ENCODE data around the gene MCM3AP.

The MCM3AP gene

DNA sequence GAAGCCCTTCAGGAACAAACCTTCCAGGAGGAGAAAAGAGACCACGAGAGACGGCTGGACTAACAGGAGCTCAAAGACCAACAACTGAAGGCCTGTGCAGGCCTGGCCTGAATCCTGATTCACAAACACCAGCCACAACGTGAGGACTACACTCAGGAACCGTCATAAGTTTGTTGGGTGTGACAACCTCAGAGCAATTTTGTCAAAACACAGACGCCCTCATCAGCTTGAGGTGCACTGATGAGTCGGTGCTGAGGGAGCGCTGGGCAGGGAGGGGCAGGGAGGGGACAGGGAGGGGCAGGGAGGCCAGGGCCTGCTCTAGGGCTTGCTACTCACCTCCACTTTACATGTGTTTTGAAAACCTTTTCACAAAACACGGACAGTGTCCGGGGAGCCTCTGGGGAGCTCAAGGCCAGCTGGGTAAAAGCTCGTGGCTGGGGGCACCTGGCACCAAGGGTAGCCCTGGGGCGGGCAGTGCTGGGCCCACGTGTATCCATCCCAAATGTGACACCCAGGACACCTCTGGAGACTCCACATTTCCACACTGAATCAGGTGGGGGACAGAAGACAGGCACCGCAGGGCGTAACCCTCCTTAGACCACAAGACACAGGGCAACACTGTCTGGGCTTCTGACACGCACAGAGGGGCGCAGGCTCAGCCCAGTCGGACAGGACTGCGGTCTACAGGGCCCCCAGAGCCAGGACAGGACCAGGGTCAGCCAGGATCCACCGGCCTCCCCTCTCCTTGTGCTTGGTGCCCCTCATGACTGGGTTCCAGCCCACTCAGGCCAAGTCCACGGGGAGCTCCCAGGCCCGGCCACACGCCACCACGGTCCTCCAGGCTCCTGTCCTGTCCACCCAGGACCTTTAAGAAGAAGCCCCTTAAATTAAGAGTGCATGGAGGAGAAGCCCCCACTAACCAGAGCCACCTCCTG, 73.4 kb downstream of the MCM3AP start:
- peaks cover 55% of the 10 kb centered on the region for H3K36me3 ChIP-seq (ENCODE audit: control insufficient read depth, insufficient read depth, low read length)
- H3K9me3 ChIP-seq (ENCODE audit: control insufficient read depth, insufficient read depth, low read length): no peaks in the 10 kb centered on the region
- H3K4me1 ChIP-seq (ENCODE audit: control insufficient read depth, insufficient read depth, low read length): no peaks in the 10 kb centered on the region
- no peaks in the 10 kb centered on the region for H3K27me3 ChIP-seq (ENCODE audit: control insufficient read depth, insufficient read depth, low read length)
- no peak overlapping the region for H3K9ac ChIP-seq (ENCODE audit: low read depth, low read length)
- no peak overlapping the region for H3K4me3 ChIP-seq (ENCODE audit: low read depth, low read length)

DNA sequence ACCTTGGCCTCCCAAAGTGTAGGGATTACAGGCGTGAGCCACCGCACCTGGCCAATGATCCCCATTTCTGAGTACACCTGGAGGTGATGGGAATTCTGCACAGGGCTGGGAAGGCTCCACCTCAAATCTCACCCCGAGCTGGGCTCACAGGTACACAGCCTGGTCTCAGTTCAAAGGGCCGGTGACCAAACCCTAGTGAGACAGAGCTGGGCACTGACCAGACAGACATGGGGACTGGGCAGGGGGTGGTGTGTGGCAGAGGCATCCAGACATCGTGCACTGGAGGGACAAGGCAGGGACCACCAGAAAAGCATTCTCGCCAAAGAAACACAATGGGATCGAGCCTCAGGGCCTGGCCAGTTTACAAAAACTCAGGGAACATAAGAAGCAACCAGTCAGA, 74.0 kb downstream of the MCM3AP start:
- Histone ChIP-seq H3K27me3 (ENCODE audit: control insufficient read depth, insufficient read depth, low read length) (no peaks in the 10 kb centered on the region), H3K36me3 (ENCODE audit: control insufficient read depth, insufficient read depth, low read length) (peaks cover 61% of the 10 kb centered on the region), H3K9ac (ENCODE audit: low read depth, low read length) (no peak overlapping the region), H3K4me1 (ENCODE audit: control insufficient read depth, insufficient read depth, low read length) (no peaks in the 10 kb centered on the region), H3K9me3 (ENCODE audit: control insufficient read depth, insufficient read depth, low read length) (no peaks in the 10 kb centered on the region), H3K4me3 (ENCODE audit: low read depth, low read length) (no peak overlapping the region)

DNA sequence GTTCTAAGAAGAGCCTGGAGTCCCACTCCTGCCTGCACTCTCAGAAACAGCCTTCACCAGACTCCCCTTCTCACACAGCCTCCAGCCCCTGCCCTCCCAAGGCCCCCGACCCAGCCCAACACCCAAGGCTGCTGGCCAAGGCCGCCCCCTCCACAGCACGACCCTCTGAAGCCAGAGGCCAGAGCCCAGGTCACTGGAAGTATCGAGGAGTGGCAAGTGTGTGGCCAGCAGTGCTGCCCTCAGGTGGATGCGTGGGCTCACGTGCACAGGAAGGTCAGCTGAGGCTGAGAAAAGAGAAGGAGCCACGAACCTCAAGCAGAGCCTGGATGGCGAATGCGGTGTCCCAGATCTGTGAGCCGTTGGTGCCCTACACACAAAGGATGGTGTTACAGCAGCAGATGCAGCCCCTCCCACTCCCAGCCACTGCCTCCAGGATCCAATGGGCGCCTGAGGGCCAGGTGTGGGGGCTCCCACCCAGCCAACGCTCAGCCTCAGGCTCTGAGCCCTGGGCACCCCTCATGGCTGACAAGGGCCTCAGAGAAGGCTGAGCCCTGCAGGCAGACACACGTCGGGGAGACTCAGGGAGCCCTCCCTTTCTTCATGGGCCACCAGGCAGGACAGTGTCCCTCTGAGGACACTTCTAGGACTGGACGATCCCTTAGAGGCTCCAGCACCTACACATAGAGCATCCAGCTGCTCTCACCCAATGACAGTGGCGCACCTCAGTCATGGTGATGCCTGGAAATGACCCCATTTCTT, 74.9 kb downstream of the MCM3AP start:
- peaks cover 66% of the 10 kb centered on the region for H3K36me3 ChIP-seq (ENCODE audit: control insufficient read depth, insufficient read depth, low read length)
- H3K4me1 ChIP-seq (ENCODE audit: control insufficient read depth, insufficient read depth, low read length): no peaks in the 10 kb centered on the region
- H3K9ac ChIP-seq (ENCODE audit: low read depth, low read length): no peak overlapping the region
- no peaks in the 10 kb centered on the region for H3K27me3 ChIP-seq (ENCODE audit: control insufficient read depth, insufficient read depth, low read length)
- no peaks in the 10 kb centered on the region for H3K9me3 ChIP-seq (ENCODE audit: control insufficient read depth, insufficient read depth, low read length)
- H3K4me3 ChIP-seq (ENCODE audit: low read depth, low read length): no peak overlapping the region

DNA sequence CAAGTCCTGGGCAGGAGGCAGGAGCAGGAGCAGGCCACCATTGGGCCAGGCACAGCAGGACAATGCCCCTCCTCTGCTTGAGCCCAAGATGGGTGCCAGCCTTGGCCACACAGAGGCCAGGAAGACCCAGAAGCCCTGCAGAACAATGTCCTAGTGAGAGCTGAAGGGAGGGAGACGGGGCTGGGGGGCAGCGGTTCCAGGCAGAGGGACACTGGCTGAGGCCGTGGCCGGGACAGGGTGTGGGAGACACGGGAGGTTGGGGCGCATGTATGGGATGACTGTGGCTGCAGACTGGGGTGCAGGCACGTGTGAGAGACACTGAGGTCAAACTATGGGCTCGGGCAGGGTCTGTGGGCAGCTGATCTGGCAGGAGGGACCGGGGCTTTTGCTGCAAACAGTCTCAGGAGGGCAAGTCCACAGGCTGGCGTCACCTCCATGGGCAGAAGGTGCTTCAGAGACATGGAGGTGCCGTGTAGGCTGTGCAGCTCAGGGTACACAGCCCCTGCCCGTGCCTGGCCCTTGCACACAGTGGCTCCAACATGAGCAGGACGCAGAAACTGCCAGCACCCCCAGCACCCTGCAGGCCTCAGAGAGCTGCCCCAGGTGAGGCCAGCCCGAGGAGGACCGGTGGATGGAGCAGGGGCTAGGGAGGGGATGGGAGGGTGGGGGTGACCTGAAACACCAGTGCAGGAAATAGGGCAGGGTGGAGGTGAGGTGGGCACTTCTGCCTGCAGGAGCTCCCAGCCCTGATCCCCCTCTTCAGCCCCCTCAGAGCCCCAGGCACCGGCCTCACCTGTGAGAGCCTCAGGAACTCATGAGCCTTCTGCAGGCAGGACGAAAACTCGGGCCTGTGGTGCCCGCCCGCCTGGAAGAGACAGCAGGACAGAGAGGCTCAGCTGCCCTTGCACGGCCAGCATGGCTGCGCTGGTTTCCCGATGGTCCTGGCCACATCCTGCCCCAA, 76.4 kb downstream of the MCM3AP start:
- Histone ChIP-seq H3K36me3 (ENCODE audit: control insufficient read depth, insufficient read depth, low read length) (peaks cover 68% of the 10 kb centered on the region), H3K9ac (ENCODE audit: low read depth, low read length) (no peak overlapping the region), H3K4me1 (ENCODE audit: control insufficient read depth, insufficient read depth, low read length) (no peaks in the 10 kb centered on the region), H3K27me3 (ENCODE audit: control insufficient read depth, insufficient read depth, low read length) (no peaks in the 10 kb centered on the region), H3K9me3 (ENCODE audit: control insufficient read depth, insufficient read depth, low read length) (no peaks in the 10 kb centered on the region), H3K4me3 (ENCODE audit: low read depth, low read length) (no peak overlapping the region)

DNA sequence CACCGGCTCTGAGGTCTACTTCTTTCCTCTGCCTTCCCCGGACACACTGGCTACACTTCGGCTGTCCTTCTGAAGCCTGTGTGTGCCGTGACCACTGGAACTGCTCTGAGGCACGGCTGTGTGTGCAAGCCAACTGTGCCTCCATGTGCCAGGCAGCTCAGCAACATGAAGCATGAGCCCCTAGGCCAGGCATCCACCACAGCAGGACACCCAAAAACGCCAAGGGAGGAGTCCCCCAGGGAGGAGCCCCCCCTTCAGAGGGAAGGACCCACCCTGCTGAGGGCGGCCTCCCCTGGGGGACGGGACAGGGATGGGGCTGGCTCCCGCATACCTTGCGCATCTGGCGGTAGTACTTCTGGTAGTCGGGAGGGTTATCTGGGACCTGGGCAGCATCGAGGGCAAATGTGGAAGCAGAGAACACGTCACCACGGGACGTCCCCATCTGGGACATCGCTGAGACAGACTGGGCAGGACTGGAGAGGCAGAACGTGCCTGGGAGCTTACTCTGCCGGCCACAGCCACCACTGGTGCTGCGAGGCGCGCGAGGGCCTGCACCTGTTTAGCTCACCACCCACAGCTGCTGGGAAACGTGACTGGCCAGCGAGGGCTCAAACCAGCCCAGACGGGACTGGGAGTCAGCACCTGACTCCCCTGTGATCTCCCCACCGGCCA, 77.4 kb downstream of the MCM3AP start:
- no peak overlapping the region for H3K9ac ChIP-seq (ENCODE audit: low read depth, low read length)
- no peaks in the 10 kb centered on the region for H3K27me3 ChIP-seq (ENCODE audit: control insufficient read depth, insufficient read depth, low read length)

DNA sequence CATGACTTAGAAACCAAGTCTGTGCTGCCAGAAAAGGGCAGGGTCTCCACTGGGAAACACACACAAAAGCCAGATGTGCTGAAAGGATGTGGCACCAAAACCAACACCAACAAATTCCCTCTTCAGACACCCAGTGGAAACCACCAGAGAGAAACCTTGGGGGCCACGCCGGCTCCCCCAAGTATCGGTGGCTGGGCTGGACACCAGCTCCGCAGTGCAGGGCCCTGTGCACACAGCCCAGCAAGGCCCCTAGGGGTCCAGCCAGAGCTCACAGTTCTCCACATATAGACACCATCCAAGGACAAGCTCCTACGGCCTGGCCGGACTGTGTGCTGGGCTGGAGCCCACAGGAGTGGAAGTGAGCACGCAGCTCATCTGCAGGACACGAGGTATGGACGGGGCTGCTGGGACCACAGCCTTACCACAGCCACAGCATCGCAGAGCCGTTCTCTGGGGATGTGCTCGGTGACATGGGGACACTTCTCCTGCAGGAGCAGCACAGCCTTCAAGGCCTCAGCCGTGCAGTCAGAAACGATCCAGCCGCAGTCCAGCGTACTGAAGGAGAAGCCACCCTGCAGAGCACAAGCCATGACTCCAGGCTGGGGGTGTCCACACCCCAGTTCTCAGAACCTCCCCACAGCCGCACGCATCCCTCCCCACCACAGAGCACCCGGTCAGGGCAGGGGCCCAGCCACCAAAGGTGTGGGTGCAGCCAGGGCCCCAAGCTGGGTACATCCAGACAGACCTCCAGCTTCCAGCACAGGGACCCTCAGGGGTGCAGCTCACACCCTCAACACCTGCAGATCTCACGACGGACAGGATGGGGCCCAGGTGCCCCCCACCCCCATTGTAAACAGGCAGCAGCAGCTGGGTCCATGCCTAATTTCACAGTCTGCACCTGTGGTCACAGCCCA, 78.1 kb downstream of the MCM3AP start:
- Histone ChIP-seq H3K9ac (ENCODE audit: low read depth, low read length) (no peak overlapping the region), H3K4me1 (ENCODE audit: control insufficient read depth, insufficient read depth, low read length) (no peaks in the 10 kb centered on the region), H3K36me3 (ENCODE audit: control insufficient read depth, insufficient read depth, low read length) (peaks cover 57% of the 10 kb centered on the region), H3K27me3 (ENCODE audit: control insufficient read depth, insufficient read depth, low read length) (no peaks in the 10 kb centered on the region), H3K9me3 (ENCODE audit: control insufficient read depth, insufficient read depth, low read length) (no peaks in the 10 kb centered on the region), H3K4me3 (ENCODE audit: low read depth, low read length) (no peak overlapping the region)

More for the DNA sequence above, 77.4 kb downstream of the MCM3AP start:
- no peak overlapping the region for H3K4me3 ChIP-seq (ENCODE audit: low read depth, low read length)
- no peaks in the 10 kb centered on the region for H3K4me1 ChIP-seq (ENCODE audit: control insufficient read depth, insufficient read depth, low read length)
- no peaks in the 10 kb centered on the region for H3K9me3 ChIP-seq (ENCODE audit: control insufficient read depth, insufficient read depth, low read length)
- peaks cover 59% of the 10 kb centered on the region for H3K36me3 ChIP-seq (ENCODE audit: control insufficient read depth, insufficient read depth, low read length)

DNA sequence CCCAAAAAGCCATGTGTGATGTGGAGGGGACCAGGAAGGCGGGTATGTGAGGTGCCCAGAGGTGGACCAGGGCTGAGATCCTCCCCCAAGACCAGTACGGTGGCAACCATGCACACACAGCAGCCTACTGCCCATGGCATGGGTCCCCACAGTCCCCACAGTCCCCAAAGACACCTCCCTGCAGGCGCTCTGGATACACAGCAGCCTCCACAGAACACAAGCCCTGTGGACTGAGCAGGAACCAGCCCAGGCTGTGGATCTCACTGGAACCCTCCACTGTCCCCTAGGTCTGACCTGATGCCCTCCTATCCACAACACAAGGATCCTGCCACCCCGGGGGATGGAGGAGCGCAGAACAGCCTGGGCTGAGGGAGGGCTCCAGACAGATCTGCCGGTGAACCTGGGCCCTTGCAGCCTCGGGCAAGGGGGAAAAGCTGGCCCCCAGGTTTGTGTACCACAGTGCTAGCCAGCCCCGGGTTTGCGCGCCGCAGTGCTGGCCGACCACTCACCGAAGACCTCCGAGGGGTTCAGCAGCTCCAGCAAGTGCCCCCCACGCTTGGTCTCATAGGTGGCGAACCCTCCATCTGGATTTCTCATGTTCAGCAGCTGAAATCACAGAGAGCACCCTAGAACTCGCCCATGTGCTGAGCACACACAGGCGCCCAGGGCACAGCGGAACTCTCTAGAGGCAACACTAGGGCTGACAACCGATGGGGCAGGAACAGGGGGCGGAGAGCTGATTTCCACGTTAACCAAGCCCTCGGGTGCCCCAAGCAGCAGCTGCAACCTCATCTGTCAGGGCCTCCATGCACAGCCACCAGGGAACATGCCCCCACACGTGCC, 79.0 kb downstream of the MCM3AP start:
- no peaks in the 10 kb centered on the region for H3K4me1 ChIP-seq (ENCODE audit: control insufficient read depth, insufficient read depth, low read length)
- H3K4me3 ChIP-seq (ENCODE audit: low read depth, low read length): no peak overlapping the region
- no peaks in the 10 kb centered on the region for H3K9me3 ChIP-seq (ENCODE audit: control insufficient read depth, insufficient read depth, low read length)
- H3K27me3 ChIP-seq (ENCODE audit: control insufficient read depth, insufficient read depth, low read length): no peaks in the 10 kb centered on the region
- peaks cover 53% of the 10 kb centered on the region for H3K36me3 ChIP-seq (ENCODE audit: control insufficient read depth, insufficient read depth, low read length)
- H3K9ac ChIP-seq (ENCODE audit: low read depth, low read length): no peak overlapping the region

DNA sequence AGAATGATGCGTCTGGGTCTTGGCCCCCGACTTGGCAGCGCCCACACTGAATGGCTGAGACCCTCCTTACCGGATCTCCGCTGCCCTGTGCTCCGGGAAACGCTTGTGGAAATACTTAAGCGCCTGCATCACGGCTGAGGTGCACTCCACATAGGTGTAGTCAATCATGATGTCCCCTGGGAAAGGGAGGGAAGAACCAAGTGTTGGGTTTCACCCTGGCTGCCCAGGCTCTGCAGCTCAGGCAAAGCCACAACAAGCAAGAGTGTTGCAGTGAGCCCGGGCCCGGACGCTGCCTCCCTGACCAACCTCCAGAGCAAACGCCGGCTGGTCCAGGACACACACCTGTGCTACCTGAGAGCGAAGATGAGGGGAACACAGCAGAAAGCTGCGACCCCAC, 79.6 kb downstream of the MCM3AP start:
- Histone ChIP-seq H3K4me1 (ENCODE audit: control insufficient read depth, insufficient read depth, low read length) (no peaks in the 10 kb centered on the region), H3K9ac (ENCODE audit: low read depth, low read length) (no peak overlapping the region), H3K36me3 (ENCODE audit: control insufficient read depth, insufficient read depth, low read length) (peaks cover 51% of the 10 kb centered on the region)

DNA sequence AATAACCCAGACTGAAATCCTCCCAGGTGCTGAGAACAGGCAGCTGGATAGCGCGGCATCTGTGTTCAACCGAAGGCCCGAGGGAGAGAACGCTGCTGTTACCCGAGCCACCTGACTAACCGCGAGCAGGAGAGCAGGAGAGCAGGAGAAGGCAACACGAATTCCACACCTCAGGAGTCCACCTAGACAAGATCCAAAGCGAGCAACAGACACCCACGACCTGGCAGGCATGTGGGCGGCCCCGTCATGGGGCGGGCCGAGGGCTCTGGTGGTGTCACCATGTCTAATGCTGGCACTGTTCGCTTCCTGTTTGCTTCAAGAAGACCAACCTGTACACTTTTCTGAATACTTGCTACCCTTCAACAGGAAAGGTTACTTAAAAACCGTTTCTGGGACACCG, 80.2 kb downstream of the MCM3AP start:
- peaks cover 46% of the 10 kb centered on the region for H3K36me3 ChIP-seq (ENCODE audit: control insufficient read depth, insufficient read depth, low read length)
- no peaks in the 10 kb centered on the region for H3K9me3 ChIP-seq (ENCODE audit: control insufficient read depth, insufficient read depth, low read length)
- no peaks in the 10 kb centered on the region for H3K4me1 ChIP-seq (ENCODE audit: control insufficient read depth, insufficient read depth, low read length)
- H3K27me3 ChIP-seq (ENCODE audit: control insufficient read depth, insufficient read depth, low read length): no peaks in the 10 kb centered on the region
- H3K9ac ChIP-seq (ENCODE audit: low read depth, low read length): no peak overlapping the region
- no peak overlapping the region for H3K4me3 ChIP-seq (ENCODE audit: low read depth, low read length)

More for the DNA sequence above, 79.6 kb downstream of the MCM3AP start:
- Histone ChIP-seq H3K9me3 (ENCODE audit: control insufficient read depth, insufficient read depth, low read length) (no peaks in the 10 kb centered on the region), H3K27me3 (ENCODE audit: control insufficient read depth, insufficient read depth, low read length) (no peaks in the 10 kb centered on the region), H3K4me3 (ENCODE audit: low read depth, low read length) (no peak overlapping the region)

DNA sequence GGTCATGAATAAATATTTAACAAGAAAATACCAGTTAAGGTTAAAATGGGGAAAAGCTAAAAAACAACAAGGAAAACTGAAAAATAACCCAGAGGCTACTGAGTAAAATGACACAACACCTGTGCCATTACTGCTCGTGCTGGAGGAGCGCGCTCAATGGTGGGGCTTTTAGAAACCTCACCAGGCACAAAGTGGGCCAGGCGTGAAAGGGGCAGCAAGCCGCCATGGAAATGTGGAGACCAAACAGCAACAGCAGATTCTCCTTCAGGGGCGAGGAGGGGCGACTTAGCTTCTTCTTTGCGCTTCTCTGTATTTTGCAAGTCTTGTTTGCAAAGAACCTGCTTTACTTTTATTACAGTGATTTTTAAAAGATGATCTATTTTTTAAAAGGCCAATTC, 82.2 kb downstream of the MCM3AP start:
- H3K9me3 ChIP-seq (ENCODE audit: control insufficient read depth, insufficient read depth, low read length): no peaks in the 10 kb centered on the region

More for the DNA sequence above, 82.2 kb downstream of the MCM3AP start:
- H3K4me3 ChIP-seq (ENCODE audit: low read depth, low read length): no peak overlapping the region
- no peaks in the 10 kb centered on the region for H3K4me1 ChIP-seq (ENCODE audit: control insufficient read depth, insufficient read depth, low read length)
- no peaks in the 10 kb centered on the region for H3K27me3 ChIP-seq (ENCODE audit: control insufficient read depth, insufficient read depth, low read length)
- H3K9ac ChIP-seq (ENCODE audit: low read depth, low read length): no peak overlapping the region
- H3K36me3 ChIP-seq (ENCODE audit: control insufficient read depth, insufficient read depth, low read length): peaks cover 32% of the 10 kb centered on the region

Data from iPS-15b (cell line).